ENCODE results near the gene CLEC19A.

Gene CLEC19A

GRCh38 chr16:19264123-19264673 lies 21.3 kb upstream of the CLEC19A start:
- DNase-seq (ENCODE audit: low spot score) = no peak
- TF ChIP-seq CTCF (IDR thresholded peaks at IDR 0.05; ENCODE audit: extremely low read depth, insufficient read depth, missing control alignments) = no peak
- in situ Hi-C loops (cut with MboI; ENCODE audit: low pct_unique_long_range_greater_than_20kb, low sequenced_read_pairs, unreplicated experiment) = no loop called here

GRCh38 chr16:19265380-19265930 lies 20.1 kb upstream of the CLEC19A start:
- in situ Hi-C loops (cut with MboI; ENCODE audit: low pct_unique_long_range_greater_than_20kb, low sequenced_read_pairs, unreplicated experiment) = no loop called here
- DNase-seq (ENCODE audit: low spot score) = no peak
- TF ChIP-seq CTCF (IDR thresholded peaks at IDR 0.05; ENCODE audit: extremely low read depth, insufficient read depth, missing control alignments) = no peak

GRCh38 chr16:19266774-19267173 lies 18.8 kb upstream of the CLEC19A start:
- TF ChIP-seq CTCF (IDR thresholded peaks at IDR 0.05; ENCODE audit: extremely low read depth, insufficient read depth, missing control alignments) = no peak
- DNase-seq (ENCODE audit: low spot score) = no peak
- in situ Hi-C loops (cut with MboI; ENCODE audit: low pct_unique_long_range_greater_than_20kb, low sequenced_read_pairs, unreplicated experiment) = no loop called here

GRCh38 chr16:19269098-19269497 lies 16.4 kb upstream of the CLEC19A start:
- DNase-seq (ENCODE audit: low spot score) = no peak
- in situ Hi-C loops (cut with MboI; ENCODE audit: low pct_unique_long_range_greater_than_20kb, low sequenced_read_pairs, unreplicated experiment) = no loop called here

GRCh38 chr16:19274165-19274797 lies 11.2 kb upstream of the CLEC19A start:
- DNase-seq (ENCODE audit: low spot score) = no peak

More at GRCh38 chr16:19269098-19269497, 16.4 kb upstream of the CLEC19A start:
- no peak for TF ChIP-seq CTCF (IDR thresholded peaks at IDR 0.05; ENCODE audit: extremely low read depth, insufficient read depth, missing control alignments)

GRCh38 chr16:19278403-19278802 lies 7.1 kb upstream of the CLEC19A start:
- no peak for TF ChIP-seq CTCF (IDR thresholded peaks at IDR 0.05; ENCODE audit: extremely low read depth, insufficient read depth, missing control alignments)
- no peak for DNase-seq (ENCODE audit: low spot score)
- in situ Hi-C loops (cut with MboI; ENCODE audit: low pct_unique_long_range_greater_than_20kb, low sequenced_read_pairs, unreplicated experiment) = no loop called here

More at GRCh38 chr16:19274165-19274797, 11.2 kb upstream of the CLEC19A start:
- in situ Hi-C loops (cut with MboI; ENCODE audit: low pct_unique_long_range_greater_than_20kb, low sequenced_read_pairs, unreplicated experiment) = no loop called here
- TF ChIP-seq CTCF (IDR thresholded peaks at IDR 0.05; ENCODE audit: extremely low read depth, insufficient read depth, missing control alignments) = no peak
